NCI-H69 (cell line): ENCODE results near the gene ENTPD8.
A peak's percentile ranks its signal among the peaks of the same experiment; 100 is the strongest.

Source experiments
- DNase-seq: peaks from one replicate; lab custom pipeline; 2025; lab: John Stamatoyannopoulos, UW

ENTPD8 gene

DNA sequence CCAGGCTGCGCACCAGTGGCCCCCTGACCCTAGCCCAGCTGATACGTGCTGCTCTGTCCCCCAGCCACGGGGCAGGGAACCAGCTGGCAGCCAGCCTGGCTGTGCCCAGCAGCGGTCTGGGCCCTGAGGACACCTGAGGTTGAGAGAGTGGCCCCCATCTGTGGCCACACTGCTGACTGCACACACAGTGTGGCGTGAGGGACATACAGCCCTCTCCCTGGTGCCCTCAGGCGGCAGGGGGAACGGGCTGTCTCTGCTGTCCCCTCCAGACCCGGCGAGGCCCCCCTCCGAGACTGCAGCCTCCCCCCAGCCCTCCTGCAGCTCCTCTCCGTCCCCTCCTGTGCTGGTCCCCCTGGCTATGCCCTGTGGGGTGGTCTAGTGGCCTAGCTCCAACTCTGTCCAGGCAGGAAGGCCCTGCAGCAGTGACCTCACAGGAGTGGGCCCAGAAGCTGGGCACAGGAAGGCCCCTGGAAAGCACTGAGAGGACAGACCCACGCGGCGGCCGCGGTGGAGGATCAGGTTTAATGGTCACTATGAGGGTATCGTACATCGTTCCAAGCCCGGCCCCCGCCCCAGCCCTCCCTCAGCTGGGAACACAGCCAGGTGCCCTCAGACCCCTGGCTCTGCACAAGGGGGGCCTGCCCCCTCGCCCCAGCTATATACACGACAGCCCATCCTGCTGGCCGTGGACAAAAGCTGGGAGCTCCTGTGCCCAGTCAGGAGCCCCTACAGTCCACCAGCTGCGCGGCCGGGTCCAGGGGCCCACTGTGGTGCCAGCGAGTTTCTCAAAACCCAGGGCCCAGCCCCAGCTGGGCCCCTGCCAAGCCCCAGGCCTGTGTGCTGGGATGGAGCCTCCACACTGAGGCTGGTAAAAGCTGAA is 6.8 kb upstream of the ENTPD8 start:
- no peak for DNase-seq

- DNase-seq = no peak
These were observed 5.8 kb upstream of the ENTPD8 start for GRCh38 chr9:137446851-137447471.

DNA sequence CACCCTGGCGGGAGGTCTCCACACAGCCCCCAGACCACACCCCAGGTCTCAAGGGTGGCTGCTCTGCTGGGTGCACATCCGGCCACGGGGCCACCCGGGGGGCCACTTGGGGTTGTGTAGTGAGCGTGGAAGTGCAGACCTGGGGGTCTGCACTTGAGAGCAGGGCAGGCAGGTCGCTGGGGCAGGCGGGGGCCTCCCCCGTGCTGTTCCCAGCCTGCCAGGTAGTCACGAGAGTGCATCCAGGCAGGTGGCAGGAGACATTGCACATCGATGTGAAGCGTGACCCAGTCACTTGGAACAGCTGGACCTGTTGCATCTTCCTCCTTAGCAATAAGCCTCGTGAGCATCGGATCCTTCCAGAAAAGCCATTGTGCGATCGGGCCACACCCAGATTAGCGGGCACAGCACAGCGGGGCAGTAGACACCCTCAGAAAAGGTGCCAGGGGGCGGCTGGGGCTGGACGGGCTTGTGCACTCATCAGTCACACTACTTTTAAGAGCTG is 4.8 kb upstream of the ENTPD8 start:
- DNase-seq = peak; percentile 73

GRCh38 chr9:137445275-137445807 is 4.2 kb upstream of the ENTPD8 start:
- DNase-seq = peak; percentile 83

DNA sequence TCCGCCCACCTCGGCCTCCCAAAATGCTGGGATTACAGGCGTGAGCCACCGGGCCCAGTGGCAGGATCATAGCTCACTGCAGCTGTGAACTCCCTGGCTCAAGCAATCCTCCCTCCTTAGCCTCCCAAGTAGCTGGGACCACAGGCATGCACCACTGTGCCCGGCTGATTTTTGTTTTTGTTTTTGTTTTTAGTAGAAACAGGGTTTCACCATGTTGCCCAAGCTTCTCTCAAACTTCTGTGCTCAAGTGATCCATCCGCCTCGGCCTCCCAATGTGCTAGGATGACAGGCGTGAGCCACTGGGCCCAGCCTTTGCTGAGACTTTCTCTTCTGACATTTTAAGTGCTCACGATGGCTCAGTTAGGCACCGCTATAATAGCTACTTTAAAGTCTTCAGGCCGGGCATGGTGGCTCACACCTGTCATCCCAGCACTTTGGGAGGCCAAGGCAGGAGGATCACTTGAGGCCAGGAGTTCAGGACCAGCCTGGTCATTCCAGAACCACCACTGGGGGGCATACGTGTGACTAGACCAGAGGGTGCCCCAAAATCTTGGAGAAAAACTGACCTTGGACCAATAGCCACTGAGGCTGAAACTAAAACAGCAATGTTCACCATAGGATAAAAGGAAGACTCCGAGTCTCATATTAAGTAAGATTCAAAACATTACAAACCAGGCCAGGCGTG is 3.1 kb upstream of the ENTPD8 start:
- no peak for DNase-seq

GRCh38 chr9:137441935-137442321 is 771 bp upstream of the ENTPD8 start:
- DNase-seq = no peak

- peak; percentile 44 for DNase-seq
These were observed 1.9 kb downstream of the ENTPD8 start for GRCh38 chr9:137439158-137439714.

DNA sequence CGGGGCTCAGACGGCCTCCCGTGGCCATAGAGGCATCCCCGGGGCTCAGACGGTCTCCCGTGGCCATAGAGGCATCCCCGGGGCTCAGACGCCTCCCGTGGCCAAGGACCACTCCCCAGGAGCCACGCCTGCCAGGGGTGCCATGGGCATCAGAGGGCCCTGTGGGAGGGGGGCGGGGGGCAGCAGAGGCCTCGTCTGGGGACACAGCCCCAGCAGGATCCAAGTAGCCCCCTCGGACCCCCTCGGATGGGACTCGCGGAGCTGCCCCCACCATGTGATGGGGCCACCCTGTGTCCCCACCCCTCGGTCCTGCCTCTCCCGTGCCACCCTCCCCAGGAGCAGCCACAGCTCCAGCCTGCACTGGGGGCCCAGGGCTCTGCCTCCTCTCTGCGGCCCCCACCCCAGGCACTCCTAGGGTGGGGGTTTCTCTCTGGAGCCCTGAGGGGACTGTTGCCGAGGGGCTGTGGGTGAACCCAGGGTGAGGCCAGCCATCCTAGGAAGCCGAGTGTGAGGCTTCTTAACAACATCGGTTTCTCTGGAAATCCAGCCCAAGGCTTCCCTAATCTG is 2.5 kb downstream of the ENTPD8 start:
- no peak for DNase-seq

DNA sequence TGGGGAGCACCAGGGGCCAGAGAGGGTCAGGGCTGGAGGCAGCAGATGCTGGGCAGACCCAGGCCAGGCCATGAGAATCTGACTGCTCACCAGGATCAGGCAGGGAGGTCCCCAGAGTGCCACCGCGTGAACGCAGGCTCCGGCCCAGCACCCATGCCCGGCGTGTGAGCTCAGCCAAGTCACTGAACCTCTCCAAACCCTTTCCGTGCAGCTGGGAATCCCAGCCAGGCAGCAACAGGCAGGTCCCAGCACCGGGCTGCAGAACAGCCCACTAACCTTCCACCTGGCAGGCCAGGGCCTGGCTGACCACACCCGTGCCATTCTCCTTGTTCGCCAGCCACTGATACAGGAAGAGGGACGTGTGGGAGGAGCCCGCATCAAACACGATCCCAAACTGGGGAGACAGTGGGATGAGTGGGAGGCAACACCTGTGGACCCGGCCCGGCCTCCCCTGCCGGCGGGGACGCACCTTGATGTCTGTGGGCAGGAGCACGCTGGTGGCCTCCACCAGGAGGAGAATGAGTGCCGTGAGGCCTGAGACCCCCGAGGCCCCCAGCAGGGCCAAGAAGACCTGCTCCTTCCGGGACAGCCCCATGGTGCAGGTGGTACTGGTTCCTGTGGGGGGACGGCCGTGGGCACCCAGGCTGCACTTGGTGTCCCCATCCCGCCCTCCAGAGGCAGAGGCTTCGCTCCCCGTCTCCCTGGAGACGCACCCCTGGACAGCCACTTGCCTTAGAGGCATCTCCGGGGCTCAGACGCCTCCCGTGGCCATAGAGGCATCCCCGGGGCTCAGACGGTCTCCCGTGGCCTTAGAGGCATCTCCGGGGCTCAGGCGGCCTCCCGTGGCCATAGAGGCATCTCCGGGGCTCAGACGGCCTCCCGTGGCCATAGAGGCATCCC is 3.2 kb downstream of the ENTPD8 start:
- DNase-seq = no peak

DNA sequence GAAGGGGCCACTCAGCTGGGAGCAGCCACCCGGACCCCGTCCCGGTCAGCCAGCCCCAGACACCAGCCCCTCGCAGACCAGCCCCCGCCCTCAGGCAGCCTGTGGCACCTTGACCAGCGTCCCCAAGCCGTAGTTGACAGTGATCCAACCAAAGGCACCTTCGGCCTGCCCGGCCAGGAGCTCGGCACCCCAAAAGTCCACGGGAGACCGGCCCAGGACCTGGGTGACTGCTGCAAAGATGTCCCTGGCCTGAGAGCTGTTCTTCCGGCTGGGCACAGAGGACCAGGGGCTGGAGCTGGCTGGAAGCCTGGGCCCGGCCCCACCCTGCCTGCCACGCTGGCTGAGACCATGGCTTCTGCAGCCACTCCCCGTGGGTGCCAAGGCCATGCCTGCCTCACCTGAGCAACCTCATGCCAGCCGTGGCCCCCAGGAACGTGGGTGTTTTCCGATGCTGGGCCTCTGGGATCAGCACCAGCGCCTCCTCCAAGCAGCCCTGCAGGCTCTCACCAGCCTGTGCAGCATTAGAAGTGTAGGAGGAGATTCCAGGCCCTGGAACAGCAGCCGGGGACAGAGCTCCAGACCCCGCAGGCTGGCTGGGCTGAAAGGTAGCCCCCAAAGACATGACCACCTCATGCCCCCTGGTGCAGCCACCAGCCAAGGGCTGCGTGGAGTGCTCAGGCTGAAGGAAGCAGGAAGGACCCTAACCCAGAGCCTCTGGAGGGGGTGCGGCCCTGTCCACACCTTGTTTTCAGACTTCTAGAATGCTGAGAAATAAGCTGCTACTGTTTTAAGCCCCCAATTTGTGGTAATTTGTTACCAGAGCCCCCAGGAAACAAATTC is 4.2 kb downstream of the ENTPD8 start:
- DNase-seq = no peak

- peak; percentile 52 for DNase-seq
These were observed 5.0 kb downstream of the ENTPD8 start for GRCh38 chr9:137435980-137436760.

DNA sequence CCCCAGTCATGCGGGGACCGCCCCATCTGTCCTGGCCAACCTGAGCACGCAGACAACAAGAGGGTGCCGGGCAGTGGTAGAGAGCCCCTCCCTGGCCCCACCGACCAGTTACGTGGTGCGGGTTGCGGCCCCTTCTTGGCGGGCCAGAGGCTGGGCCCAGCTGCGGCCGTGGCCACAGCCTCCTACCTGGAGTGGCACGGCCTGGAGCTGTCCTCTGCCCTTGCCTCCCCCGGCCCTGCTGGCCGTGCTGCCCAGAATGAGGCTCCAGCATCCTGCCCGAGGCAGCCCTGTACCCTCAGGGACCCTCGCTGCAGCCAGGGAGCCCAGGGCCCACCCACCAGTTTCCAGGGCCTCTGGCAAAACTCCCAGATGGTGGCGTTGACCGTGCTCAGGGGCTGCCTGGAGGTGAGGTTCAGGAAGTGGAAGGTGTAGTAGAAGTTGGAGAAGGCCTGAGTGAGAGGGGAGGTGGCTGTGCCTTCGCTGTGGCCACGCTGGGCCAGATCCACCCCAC is 5.7 kb downstream of the ENTPD8 start:
- no peak for DNase-seq

GRCh38 chr9:137434498-137435380 is 6.4 kb downstream of the ENTPD8 start:
- DNase-seq = no peak

- DNase-seq = no peak
These were observed 7.2 kb downstream of the ENTPD8 start for GRCh38 chr9:137433916-137434431.

- peak; percentile 31 for DNase-seq
These were observed 7.7 kb downstream of the ENTPD8 start for GRCh38 chr9:137433349-137433915.

- DNase-seq = no peak
These were observed 8.3 kb downstream of the ENTPD8 start for GRCh38 chr9:137432687-137433348.
